Measurements from ENCODE around the gene DAAM2.

- no peak for TF ChIP-seq CTCF (IDR thresholded peaks at IDR 0.05; ENCODE audit: control extremely low read depth in 1 of 3, insufficient read depth in 1 of 3, low read depth in 1 of 3, low read length in 3 of 3)
- TF ChIP-seq EZH2 (IDR thresholded peaks at IDR 0.05; ENCODE audit: low read depth, low read length, severe bottlenecking), result no peak
These were observed 149.0 kb downstream of the DAAM2 start for GRCh38 chr6:39941138-39941537.
